Measurements from ENCODE around the gene BANK1.

Gene BANK1

DNA sequence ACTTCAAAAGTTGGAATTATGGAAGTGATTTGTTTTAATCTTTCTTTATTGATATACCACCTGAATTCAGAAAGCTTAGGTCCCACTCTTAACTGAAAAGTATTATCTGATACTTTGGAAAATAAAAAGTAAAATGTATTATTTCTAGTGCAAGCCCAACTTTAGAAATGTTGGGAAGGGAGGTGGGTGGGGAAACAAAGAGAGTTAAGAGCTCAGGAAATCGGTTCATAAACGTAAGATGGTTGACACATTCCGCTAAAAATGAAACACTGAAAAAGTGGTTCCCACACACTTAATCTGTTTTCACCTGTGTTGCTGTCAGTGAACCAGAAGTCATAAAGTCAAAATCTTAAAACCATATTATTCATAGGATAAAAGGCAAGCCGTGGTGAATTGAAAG is 237.4 kb downstream of the BANK1 start:
- DNase-seq (ENCODE audit: low spot score) = peak; percentile 73

DNA sequence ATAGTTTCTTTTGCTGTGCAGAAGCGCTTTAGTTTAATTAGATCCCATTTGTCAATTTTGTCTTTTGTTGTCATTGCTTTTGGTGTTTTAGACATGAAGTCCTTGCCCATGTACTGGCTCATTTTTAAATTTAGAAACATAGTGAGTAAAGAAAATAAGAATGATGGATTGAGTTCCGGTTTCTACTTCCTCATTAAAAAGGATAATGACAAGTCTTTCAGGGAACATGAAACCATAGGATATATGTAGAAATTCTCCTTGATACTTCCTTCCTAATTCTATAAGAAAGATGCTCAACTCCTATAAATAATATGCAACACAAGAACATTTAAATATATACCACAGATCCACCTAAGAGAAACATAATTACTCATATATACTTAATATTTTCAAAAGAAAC is 240.9 kb downstream of the BANK1 start:
- no peak for DNase-seq (ENCODE audit: low spot score)

DNA sequence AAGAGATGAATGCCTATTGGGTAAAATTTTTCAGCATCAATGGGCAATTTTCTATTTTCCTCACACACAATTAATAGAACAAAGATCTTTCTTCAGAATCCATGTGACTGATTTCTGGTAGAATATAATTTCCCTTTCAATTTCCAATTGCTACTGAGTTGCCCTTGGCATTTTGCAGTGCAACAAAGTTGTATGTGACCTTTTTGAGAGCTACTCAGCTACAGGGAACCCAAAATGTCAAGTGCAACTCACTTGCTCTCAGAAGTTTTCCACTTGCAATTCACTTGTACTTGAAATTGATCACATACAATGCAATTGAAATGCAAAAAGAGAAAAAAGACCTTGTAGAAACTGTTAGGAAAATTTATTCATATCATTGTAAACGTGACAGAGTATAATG is 245.5 kb downstream of the BANK1 start:
- no peak for DNase-seq (ENCODE audit: low spot score)

DNA sequence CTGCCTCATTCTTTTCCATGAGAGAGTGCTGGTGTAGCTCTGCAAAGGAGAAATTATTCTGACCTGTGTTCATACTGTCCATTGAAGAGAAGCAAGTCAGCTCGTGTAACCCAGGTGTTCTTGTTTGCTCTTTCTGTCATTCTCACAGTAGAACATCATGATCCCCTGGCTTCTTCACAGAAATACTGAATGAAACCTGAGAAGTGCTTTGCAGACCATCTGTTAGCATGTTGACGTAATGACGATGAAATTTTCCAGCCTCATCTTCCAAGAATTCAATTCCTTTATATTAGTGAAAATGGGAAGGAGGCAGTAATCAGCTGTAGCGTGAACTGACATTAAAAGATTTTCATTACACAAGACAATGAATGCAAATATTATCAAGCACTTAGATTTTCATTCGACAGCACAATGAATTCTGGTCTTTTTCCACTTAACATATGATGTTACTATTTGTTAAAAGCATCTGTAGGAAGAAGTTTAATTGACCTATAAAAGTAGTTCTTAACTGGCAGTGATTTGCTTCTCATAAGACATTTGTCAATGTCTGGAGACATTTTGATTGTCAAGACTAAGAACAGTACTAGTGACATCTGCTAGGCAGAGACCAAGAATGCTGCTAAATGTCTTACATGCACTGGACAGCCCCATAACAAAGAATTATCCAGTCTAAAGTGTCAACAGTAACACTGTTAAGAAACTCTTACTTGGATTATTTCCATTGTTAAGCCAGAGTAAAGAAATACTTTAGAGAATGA is 246.3 kb downstream of the BANK1 start:
- DNase-seq (ENCODE audit: low spot score) = no peak

DNA sequence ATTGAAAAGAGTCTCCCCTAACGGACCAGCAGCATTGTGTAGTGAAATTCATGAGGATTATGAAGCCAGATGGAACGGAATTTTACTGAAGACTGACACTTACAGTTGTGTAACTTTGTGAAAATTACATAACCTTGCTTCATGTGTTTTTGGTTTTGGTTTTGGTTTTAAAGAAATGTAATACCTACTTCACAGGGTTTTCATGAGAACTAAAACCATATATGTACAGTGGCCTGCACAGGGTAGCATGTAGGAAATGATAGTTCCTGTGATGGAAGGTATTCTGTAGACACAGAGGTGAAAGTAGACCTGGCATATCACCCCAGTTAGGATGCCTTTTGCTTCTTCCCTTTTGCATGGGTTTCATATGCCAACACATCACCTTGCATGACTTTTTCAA is 247.0 kb downstream of the BANK1 start:
- no peak for DNase-seq (ENCODE audit: low spot score)

DNA sequence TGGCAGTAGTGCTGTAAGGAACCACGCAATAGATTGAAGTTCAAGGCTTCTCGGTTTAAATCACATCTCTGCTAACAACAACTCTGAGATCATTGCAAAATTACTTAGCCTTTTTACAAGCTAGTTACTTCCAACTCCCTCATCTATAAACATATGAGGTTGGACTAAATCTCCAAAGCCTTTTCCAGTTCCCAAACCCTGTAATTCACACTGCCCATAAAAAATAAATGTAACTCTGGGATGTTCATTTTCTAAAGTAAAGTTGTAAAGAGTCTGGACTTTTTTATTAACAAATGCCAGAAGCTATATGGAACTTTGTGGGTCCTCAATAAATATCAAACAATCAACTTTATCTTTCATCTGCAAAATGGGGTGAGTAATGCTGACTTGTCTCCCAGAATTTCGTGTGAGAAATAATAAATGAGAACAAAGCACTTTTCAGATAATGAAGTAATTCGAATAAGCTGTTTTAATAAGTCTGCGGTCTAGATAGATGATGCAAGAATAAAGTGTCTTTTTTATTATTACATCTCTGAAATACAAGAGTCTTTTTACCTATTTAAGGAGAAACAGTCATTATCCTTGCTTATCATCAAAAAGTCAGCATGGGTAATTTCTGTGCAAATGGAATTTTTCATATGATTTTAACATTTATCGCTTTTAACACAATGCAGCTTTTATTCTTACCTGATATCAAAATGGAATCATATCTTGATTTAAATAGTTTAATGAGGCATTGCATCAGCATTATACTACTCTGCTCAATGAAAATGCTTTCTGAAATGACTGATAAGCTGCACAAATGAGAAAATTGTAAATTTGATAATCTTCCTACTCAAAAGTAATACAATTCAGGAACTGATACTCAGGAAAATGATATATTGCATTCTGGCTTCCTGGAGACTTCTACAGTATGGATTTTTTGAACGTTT is 252.6 kb downstream of the BANK1 start:
- DNase-seq (ENCODE audit: low spot score) = no peak

DNA sequence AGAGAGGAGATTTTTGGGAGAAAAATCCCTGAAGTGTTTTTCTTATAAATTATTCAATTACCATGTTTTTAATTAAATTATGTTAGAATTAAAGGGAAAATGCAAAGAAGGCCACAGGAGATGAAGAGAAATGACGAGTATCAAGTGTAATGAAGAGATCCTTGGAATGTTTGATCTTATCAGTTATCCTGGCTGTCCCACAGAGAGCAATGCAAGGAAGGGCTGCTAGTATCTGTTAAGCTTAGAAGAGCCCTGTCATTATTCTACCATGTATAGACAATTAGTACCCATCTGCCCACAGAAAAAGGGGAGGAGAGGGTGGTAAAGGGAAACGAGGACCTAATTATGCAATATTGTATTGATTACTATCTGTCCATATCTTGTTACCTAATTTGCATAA is 257.1 kb downstream of the BANK1 start:
- DNase-seq (ENCODE audit: low spot score) = no peak

DNA sequence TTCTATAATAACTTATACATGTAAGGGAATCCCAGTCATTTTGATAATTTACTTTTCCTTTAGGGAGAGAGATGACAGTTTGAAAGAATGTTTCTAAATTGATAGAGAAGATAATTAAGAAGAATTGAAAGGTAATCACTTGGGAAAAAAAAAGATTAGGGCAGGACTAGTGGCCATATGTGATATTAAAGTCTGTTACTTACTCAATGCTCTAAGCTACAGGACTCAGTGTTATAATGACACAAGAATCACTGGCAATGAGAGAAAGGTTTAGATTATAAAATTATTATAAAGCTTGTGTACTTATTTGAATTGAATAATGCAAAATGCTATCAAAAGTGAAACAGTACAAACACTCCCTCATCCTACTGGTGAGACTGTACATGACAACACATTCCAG is 265.3 kb downstream of the BANK1 start:
- no peak for DNase-seq (ENCODE audit: low spot score)

DNA sequence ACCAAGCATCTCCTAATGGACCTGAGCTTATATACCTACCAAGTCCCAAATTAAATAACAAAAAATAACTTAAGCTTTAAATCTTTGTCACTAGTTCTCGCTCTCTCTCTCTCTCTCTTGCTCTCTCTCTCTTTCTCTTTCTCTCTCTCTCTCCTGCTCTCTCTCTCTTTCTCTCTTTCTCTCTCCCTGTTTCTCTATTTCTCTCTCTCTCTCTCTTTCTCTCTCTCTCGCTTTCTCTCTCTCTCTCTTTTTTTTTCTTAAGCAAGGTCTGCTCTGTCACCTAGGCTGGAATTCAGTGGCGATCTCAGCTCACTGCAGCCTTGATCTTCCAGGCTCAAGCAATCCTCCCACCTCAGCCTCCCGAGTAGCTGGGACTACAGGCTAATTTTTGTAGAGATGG is 266.6 kb downstream of the BANK1 start:
- no peak for DNase-seq (ENCODE audit: low spot score)

DNA sequence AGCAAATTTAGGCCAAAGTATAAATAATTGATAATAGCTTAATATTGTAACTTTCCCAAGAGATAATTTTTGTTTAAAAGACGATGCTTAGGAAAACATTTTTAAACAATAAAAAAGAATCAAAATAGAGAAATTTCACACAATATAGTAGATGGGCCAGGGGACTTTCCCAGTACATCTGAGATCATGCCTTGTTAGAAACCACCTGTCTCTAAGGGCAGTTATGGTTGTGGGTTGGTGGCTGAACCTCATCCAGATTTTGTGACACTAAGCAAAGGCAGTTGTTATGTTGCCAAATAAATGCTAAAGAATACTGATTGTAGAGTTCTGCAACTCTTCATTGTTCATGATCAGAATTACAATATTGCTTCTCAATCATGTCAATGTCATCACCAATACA is 270.6 kb downstream of the BANK1 start:
- DNase-seq (ENCODE audit: low spot score) = no peak

DNA sequence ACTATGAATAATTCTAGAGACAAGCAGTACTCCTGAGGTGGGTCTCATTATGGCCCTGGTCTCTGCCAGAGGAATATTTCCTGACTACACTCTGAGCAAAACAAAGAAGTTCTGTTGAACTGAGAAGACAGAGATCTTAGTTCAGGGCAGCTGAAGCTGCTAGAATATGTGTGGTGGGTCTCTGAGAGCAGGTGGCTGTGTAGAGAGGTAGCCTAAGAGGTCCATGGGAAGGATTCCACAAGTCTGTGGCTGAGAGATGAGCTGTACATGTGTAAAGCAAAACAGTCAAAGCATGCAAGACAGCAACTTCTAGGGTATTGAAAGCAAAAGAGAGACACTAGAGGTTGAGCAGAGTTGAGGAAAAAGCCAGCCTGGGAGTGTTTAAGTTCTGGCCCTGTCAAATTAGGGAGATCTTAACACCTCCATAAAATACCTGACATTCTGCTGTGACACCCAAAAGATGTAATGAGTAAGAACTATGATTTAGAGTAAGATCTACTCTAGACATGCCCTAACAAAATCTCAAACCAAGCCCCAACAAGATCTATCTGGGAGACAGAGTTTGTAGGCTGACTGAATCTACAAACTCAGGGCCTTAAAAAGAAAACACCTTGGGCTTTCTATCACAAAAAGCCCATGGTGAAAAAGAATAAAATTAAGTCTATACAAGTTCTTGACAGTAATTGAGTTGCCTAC is 274.4 kb downstream of the BANK1 start:
- no peak for DNase-seq (ENCODE audit: low spot score)

DNA sequence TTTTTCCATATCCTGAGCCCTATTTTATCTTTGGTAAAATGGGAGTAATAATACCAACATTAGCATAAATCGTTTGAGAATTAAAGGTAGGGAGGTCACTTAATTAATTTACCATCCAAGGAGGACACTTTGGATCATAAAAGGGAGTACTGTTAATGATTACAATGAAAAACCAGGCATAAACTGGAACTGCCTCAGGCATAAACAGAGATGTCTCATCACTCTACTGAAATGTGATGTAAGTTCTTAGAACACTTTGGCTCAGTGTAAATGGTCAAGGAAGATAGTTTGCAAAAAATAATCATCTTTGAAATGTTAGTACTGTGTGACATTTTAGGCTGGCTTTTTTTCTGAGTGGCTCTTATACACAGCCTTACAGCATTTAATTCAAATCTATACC is 286.1 kb downstream of the BANK1 start:
- no peak for DNase-seq (ENCODE audit: low spot score)

DNA sequence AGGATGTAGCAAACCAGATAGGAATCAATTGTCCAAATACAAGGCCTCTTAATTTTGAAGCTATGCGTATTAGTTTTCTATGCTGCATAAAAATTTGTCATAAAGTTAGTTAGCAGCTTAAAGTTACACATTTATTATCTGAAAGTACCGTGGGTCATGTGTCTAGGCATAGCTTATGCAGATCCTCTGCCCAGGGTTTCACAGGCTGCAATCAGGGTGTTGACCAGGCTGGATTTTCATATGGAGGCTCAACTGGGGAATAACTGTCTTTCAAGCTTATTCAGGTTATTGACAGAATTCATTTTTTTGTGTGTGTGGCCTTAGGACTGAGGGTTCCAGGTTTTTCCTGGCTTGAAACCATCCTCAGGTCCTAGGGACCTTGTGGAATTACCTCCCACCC is 289.7 kb downstream of the BANK1 start:
- no peak for DNase-seq (ENCODE audit: low spot score)

DNA sequence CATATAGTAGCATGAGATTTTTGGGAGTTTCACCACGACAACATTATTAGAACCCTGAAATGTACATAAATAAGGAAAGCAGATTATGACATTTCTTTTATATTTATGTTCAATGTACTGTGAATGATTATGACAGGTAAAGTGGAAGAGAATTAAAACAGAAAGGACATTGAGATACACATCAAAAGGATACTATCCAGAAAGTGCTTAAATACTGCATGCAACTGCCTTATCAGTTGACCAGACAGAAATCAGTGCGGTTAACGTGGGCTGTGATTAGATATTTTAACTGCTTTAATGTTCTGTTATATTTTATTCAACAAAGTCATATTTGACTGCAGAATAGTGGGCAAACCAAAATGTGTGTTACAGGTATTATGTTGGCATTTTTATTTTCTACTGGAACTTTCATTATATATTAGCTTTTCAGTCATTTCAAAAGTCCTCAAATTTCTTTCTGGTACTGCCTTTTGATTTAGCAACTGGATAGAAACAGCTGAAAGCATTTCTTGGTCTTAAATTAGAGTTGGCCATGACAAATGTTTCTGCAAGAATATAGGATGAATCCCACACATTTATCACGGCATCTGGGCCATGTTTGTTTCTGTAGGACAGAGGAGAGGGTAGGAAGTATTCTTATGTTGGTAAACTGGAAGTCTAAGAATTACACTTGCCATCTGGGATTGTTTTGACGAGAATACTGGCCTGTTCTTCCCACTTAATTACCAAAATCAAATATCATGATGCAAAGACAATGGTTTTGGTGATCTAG is 299.5 kb downstream of the BANK1 start:
- no peak for DNase-seq (ENCODE audit: low spot score)

DNA sequence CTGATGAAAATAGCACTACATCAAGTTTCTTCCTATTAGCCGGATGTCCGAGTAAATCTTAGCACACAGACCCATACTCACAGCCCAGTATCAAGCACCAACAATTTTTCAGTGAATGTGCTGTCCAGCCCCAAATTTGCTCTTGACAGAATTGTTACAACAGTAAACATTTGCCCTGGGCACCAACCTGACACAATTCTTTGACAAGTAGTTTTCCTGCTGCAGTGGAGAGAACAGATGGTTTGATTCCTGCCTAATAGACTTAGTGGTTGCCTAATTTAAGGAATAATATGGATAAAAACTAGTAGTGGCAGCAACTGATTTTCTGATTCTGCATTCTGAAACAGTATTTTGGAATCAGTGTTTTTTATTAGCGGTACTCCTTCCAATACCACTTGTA is 301.1 kb downstream of the BANK1 start:
- no peak for DNase-seq (ENCODE audit: low spot score)

DNA sequence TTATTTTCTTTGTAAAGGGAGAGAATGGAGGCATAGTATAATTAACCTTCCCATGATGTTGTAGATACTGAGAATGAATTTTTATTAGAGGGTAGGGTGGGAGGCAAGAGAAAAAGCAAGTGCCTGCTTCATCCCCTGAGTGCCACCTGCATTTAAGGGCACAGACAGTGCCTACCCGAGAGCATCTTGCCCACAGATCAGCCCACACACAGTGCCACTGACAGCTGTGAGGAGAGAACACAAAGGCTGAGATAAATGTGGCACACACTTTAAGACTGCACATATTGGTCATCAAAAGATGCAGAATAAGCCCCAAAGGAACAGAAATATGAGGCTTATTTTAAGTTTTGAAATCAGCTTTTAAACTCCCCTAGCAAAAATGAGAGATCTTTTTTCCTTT is 304.0 kb downstream of the BANK1 start:
- DNase-seq (ENCODE audit: low spot score) = no peak

DNA sequence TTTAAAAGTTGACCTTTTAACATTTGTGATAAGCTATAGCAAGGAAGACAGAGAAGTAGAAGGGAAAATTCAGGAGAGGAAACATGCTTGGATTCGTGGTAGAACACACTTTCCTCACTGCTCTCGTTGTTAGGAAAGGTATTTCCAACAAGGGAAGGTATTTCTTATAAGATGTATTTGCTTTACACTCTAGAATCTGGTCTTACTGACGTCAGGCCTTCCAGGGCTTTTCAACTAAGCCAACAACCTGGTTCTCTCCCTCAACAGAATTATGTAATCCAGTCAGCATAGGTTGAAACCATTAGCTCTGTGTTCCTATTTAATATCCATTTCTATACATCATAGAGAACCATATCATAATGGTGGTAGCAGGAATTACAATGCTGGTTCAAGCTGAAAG is 312.8 kb downstream of the BANK1 start:
- no peak for DNase-seq (ENCODE audit: low spot score)

DNA sequence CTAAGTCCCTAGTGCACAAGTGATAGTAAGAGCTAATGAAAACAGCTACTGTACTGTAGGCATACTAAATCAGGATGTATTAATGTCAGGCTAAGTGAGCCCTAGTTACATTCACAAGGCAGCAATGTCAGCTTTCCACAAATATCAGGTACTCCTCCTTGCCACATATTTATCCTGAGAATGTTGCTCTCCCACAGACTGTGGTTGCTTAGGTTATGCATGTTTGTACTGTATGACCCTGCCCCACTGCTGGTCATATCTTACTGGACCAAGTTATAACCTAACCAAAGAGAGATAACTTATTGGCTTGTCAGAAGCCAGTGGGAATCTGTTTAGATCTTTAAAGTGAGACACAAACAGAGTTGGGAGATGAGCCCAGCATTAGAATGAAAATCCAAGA is 313.7 kb downstream of the BANK1 start:
- DNase-seq (ENCODE audit: low spot score) = no peak

DNA sequence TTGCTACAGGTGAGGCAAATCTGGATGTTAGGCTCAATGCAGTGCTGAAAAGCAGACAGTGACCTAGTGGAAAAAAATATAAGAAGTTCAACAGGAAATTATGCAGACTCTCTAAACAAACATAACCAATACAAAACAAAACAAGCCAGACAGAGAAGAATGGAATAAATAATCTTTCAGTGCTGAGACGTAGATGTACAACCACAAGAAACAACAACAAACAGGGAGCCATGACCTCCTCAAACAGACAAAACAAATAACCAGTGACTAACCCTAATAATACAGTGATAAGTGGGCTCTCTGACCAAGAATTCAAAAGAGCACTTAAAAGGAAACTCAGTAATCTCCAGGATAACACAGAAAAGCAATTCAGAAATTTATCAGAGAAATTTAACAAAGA is 315.5 kb downstream of the BANK1 start:
- DNase-seq (ENCODE audit: low spot score) = no peak

DNA sequence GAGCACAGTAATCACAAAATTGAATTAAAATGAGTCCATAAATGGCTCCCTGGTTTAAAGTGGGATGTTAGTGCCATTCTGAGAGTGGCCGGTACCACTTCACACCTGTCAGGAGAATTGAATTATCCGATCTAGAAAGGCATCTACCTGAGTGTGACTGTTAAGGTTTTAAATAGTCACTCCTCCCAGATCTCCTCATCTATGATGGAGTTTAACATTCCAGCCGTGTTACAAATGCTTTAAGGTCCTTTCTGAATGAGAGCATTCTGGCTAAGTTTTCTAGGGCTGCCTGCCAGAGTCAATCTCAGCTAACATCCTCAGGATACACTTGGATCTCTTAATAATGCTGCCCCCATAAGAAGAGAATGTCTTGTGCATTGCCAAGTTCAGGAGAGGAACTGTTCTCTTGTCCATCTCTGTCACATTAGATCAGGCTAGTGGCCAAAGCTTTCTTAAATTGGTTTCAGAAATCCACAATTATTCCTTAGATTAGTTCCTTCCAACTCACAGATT is 323.6 kb downstream of the BANK1 start:
- no peak for DNase-seq (ENCODE audit: low spot score)

DNA sequence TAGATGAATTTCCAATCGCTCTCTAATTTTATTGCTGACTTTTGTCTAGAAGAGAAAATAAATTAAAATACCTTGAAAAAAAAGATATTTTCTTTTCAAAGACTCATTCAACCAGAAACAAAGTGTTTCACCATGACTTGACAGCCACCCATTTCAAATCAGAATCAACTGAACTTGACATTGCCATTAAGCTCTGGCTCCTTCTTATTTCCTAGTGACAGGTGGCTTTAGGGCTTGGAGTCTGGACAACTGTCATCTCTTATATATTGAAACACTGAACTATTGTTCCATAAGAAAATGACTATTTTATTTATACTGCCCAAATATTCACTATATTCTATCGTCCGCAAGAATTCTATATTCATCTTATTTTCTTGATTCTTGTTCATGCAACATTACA is 325.6 kb downstream of the BANK1 start:
- DNase-seq (ENCODE audit: low spot score) = no peak

DNA sequence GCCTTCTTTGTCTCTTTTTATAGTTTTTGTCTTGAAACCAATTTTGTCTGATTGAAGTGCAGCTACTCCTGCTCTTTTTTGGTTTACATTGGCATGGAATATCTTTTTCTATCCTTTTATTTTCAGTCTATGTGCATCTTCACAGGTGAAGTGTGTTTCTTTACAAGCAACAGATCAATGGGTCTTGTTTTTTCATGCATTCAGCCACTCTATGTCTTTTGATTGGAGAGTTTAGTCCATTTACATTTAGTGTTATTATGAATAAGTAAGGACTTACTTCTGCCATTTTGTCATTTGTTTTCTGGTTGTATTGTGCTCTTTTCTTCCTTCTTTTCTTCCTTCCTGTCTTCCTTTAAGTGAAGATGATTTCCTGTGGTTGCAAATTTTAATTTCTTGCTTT is 330.3 kb downstream of the BANK1 start:
- DNase-seq (ENCODE audit: low spot score) = no peak

Measured in putamen (tissue), 1 donor.